Measurements from ENCODE around the gene ERBB3. TPM values are rescaled to one million over a fixed set of nuclear protein-coding genes. Genes with fewer than 3 reads are reported as not detected.

Gene ERBB3
- total RNA-seq, 4 donors from 2014 or later = 13.9 to 25.0 (median 19.0) TPM

DNA sequence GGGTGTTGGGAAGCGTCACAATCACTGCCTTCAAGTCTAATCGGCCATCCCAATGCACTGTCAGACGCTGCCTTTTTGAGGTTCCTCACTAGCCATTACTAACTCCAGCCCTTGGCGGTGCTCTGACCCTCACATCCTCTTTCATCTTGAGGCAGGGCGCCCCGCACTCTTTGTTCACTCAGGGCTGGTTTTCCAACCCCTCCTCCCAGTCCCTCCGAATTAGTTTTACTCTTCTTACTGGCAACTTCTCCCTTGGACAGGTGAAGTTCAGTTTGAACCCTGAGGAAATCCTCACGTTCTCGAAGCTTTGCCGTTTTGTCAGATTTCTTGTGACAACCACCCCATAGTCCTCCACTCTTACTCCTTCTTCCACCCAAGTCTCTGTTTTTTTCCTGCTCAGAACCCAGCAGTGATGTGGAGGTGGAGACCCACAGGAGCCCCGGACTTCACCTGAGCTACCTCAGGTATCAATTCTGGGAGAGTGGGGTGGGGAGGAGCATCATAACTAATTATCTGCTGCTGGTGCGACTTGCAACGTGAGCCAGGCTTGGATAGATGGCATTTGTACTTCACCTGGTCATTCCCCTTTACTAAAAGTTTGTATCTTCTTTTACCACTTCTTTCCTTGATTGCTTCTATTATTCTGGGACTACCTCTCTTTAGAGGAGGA lies 38.9 kb downstream of the ERBB3 start:
- TF ChIP-seq, protein P1, sequence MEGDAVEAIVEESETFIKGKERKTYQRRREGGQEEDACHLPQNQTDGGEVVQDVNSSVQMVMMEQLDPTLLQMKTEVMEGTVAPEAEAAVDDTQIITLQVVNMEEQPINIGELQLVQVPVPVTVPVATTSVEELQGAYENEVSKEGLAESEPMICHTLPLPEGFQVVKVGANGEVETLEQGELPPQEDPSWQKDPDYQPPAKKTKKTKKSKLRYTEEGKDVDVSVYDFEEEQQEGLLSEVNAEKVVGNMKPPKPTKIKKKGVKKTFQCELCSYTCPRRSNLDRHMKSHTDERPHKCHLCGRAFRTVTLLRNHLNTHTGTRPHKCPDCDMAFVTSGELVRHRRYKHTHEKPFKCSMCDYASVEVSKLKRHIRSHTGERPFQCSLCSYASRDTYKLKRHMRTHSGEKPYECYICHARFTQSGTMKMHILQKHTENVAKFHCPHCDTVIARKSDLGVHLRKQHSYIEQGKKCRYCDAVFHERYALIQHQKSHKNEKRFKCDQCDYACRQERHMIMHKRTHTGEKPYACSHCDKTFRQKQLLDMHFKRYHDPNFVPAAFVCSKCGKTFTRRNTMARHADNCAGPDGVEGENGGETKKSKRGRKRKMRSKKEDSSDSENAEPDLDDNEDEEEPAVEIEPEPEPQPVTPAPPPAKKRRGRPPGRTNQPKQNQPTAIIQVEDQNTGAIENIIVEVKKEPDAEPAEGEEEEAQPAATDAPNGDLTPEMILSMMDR (IDR thresholded peaks at IDR 0.05) = no peak
- TF ChIP-seq POLR2A (IDR thresholded peaks at IDR 0.05; ENCODE audit: low read depth) = no peak
- no peak for TF ChIP-seq POLR2AphosphoS5 (IDR thresholded peaks at IDR 0.05)
- no peak for TF ChIP-seq EP300 (IDR thresholded peaks at IDR 0.05)
- DNase-seq (ENCODE audit: extremely low spot score) = no peak
- peak overlapping the region; percentile 66 to 86 (median 78) for H3K4me3 ChIP-seq
- intact Hi-C loops (cut with DNase I) = loop anchor here (2.0 kb wide), 2 partner anchors 70 to 106 kb away; partner anchors contain the start of genes NABP2 and SMARCC2
- H3K9me3 ChIP-seq = no peaks in the 10 kb centered on the region
- peaks cover 11 to 27% (median 22%) of the 10 kb centered on the region in 4 donors for H3K36me3 ChIP-seq
- no peaks in the 10 kb centered on the region for H3K27me3 ChIP-seq
- WGBS = 10% methylated on average over 12 of the region's 13 CpGs
- peak overlapping the region; percentile 92 to 98 (median 94) for H3K27ac ChIP-seq (replicated peaks in 1 of 4)
- H3K4me1 ChIP-seq = peaks cover 50 to 71% (median 57%) of the 10 kb centered on the region in 4 donors

DNA sequence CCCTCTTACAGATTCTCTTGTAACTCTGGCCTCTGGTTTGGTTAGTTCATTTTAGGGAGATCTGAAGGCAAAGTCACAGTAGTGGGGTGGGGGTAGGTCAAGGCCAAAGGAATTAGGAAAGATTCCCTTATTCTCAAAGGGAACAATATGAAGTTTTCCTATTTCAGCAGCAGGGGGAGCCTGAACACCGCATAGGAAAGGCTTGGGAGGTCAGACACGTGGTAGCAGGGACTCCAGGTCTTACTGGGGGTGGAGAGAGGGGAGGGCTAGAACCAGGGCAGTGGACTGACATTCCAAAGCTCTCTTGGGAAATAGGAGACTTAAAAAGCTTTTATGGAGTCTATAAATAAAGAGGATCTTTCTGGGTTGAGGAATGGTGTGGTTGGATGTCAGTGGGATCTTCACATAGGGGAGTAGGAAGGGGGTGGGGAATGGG lies 39.4 kb downstream of the ERBB3 start:
- TF ChIP-seq POLR2AphosphoS5 (IDR thresholded peaks at IDR 0.05) (peak; percentile 67 to 87), EP300 (IDR thresholded peaks at IDR 0.05) (no peak), POLR2A (IDR thresholded peaks at IDR 0.05; ENCODE audit: low read depth) (no peak)
- TF ChIP-seq, protein P1 (IDR thresholded peaks at IDR 0.05) = peak; percentile 77 to 96 (median 80)
- Histone ChIP-seq H3K27me3 (no peaks in the 10 kb centered on the region), H3K27ac (replicated peaks in 1 of 4) (peak overlapping the region; percentile 92 to 98 (median 94)), H3K9me3 (no peaks in the 10 kb centered on the region), H3K4me1 (peaks cover 50 to 71% (median 59%) of the 10 kb centered on the region in 4 donors), H3K4me3 (peak overlapping the region; percentile 66 to 86 (median 78)), H3K36me3 (peaks cover 11 to 27% (median 20%) of the 10 kb centered on the region in 4 donors)
- intact Hi-C loops (cut with DNase I) = loop anchor here (2.0 kb wide), 2 partner anchors 69 to 105 kb away; partner anchors contain the start of genes NABP2 and SMARCC2
- DNase-seq (ENCODE audit: extremely low spot score) = no peak
- 0% methylated on average over 2 of the region's 2 CpGs for WGBS

DNA sequence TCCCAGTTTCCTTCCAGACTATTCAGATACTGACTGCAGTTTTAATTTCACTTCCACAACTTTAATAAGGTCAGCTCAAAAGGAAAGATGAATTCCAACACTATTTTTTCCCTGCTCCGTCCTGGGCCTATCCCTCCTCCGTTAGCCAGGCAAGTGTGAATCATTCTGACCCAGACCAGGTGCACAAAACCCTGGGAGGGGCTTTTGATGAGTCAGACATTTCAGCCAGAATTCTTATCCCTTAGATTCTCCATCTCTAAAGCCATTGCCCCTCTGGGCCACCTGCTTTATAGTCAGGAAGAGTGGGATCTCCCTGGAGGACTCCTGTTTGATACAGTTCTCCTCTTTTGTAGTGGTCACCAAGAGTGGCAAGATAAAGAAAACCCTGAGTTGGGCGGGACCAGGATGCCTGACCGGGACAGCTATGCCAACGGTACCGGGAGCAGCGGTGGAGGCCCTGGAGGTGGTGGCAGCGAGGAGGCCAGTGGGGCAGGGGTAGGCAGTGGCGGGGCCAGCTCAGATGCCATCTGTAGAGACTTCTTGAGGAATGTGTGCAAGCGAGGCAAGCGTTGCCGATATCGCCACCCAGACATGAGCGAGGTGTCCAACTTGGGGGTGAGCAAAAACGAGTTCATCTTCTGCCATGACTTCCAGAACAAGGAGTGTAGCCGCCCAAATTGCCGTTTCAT lies 40.3 kb downstream of the ERBB3 start:
- 77% methylated on average over 17 of the region's 17 CpGs for WGBS
- Histone ChIP-seq H3K27ac (replicated peaks in 1 of 4) (peak overlapping the region; percentile 92 to 98 (median 94)), H3K27me3 (no peaks in the 10 kb centered on the region), H3K4me3 (no peak overlapping the region), H3K9me3 (no peaks in the 10 kb centered on the region), H3K4me1 (peaks cover 54 to 76% (median 64%) of the 10 kb centered on the region in 4 donors), H3K36me3 (peaks cover 11 to 27% (median 20%) of the 10 kb centered on the region in 4 donors)
- intact Hi-C loops (cut with DNase I) = loop anchor here (10.0 kb wide), 2 partner anchors 344 to 514 kb away; partner anchors contain the start of genes BAZ2A and SPRYD4
- no peak for TF ChIP-seq EP300 (IDR thresholded peaks at IDR 0.05)
- no peak for TF ChIP-seq POLR2A (IDR thresholded peaks at IDR 0.05; ENCODE audit: low read depth)
- TF ChIP-seq POLR2AphosphoS5 (IDR thresholded peaks at IDR 0.05) = no peak
- TF ChIP-seq, protein P1 (IDR thresholded peaks at IDR 0.05) = no peak
- no peak for DNase-seq (ENCODE audit: extremely low spot score)

DNA sequence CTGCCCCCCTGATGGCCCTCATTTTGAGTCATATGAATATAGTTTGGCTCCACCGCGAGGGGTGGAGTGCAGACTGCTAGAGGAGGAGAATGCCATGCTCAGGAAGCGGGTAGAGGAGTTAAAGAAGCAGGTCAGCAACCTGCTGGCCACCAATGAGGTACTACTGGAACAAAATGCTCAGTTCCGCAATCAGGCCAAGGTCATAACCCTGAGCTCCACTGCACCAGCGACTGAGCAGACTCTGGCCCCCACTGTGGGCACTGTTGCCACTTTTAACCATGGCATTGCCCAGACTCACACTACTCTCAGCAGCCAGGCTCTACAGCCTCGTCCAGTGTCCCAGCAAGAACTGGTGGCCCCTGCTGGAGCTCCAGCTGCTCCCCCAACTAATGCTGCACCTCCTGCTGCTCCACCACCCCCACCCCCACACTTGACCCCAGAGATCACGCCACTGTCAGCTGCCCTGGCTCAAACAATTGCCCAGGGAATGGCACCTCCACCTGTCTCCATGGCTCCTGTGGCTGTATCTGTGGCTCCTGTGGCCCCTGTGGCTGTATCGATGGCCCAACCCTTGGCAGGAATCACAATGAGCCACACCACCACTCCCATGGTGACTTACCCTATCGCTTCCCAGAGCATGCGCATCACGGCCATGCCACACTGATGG lies 41.4 kb downstream of the ERBB3 start:
- Histone ChIP-seq H3K27ac (replicated peaks in 1 of 4) (peak overlapping the region; percentile 92 to 98 (median 94)), H3K4me3 (no peak overlapping the region), H3K4me1 (peaks cover 60 to 81% (median 69%) of the 10 kb centered on the region in 4 donors), H3K9me3 (no peaks in the 10 kb centered on the region), H3K27me3 (no peaks in the 10 kb centered on the region), H3K36me3 (peaks cover 11 to 27% (median 20%) of the 10 kb centered on the region in 4 donors)
- TF ChIP-seq POLR2AphosphoS5 (IDR thresholded peaks at IDR 0.05) (no peak), POLR2A (IDR thresholded peaks at IDR 0.05; ENCODE audit: low read depth) (no peak), EP300 (IDR thresholded peaks at IDR 0.05) (no peak)
- TF ChIP-seq, protein P1 (IDR thresholded peaks at IDR 0.05) = no peak
- intact Hi-C loops (cut with DNase I) = loop anchor here (10.0 kb wide), 2 partner anchors 343 to 513 kb away; partner anchors contain the start of genes BAZ2A and SPRYD4
- 83% methylated on average over 11 of the region's 11 CpGs for WGBS
- DNase-seq (ENCODE audit: extremely low spot score) = no peak
